ENCODE measurements around the gene SGK2. TPM values are rescaled to one million over a fixed set of nuclear protein-coding genes. Genes with fewer than 3 reads are reported as not detected.

Gene SGK2
- total RNA-seq, 1 experiment from 2014 or later = not detected

DNA sequence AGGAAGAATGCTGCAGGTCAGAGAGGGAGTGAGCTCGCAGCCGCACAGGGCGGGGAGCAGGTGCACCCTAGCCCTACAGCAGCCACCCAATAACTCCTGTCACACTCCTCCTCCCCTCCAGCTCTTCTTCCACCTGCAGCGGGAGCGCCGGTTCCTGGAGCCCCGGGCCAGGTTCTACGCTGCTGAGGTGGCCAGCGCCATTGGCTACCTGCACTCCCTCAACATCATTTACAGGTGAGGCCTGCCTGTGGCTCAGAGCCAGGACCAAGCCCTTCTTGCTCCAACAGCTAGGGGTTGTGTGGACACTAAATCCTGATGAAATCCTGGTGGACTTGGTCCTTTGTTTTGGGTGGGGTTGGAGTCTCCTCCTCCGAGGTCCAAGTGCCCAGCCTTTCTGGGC, 11.7 kb downstream of the SGK2 start:
- no peak overlapping the region for H3T11ph ChIP-seq (ENCODE audit: low read length)
- H3K79me1 ChIP-seq (ENCODE audit: insufficient read depth, low read depth, low read length, poor library complexity, severe bottlenecking) = no peaks in the 10 kb centered on the region
- H2AFZ ChIP-seq (ENCODE audit: low read length) = no peak overlapping the region
- Mint-ChIP-seq H3K36me3 (ENCODE audit: insufficient read depth in 1 of 3, low read depth in 3 of 3) (no peaks in the 10 kb centered on the region), H3K27me3 (ENCODE audit: low read depth) (no peaks in the 10 kb centered on the region), H3K27ac (no peak overlapping the region; a peak in 1 of 7 replicates), H3K4me1 (peaks cover 3% of the 10 kb centered on the region in 2 experiments; a peak in 3 of 4 replicates), H3K9me3 (no peaks in the 10 kb centered on the region), H3K4me3 (no peak overlapping the region)
- no peak overlapping the region for H4K8ac ChIP-seq (replicated peaks; ENCODE audit: insufficient read length, low read depth, low read length)
- no peaks in the 10 kb centered on the region for H4K20me1 ChIP-seq (ENCODE audit: control insufficient read depth, insufficient read depth, insufficient read length)
- no peak overlapping the region for H3K4ac ChIP-seq (ENCODE audit: low read depth, low read length)
- no CpG with 5 or more reads among the region's 10 CpGs for WGBS (ENCODE audit: extremely low coverage, insufficient read length, low lambda C conversion rate)
- H3K27me3 ChIP-seq (ENCODE audit: insufficient read depth, low read length) = no peaks in the 10 kb centered on the region
- no peak overlapping the region for H3K18ac ChIP-seq (ENCODE audit: insufficient read length, low read depth, low read length)
- H2BK5ac ChIP-seq (ENCODE audit: insufficient read length, low read length) = no peak overlapping the region
- no peaks in the 10 kb centered on the region for H3K79me2 ChIP-seq (ENCODE audit: insufficient read depth, low read length)
- no peak overlapping the region; the same call in 1 of the 2 replicates for H3K14ac ChIP-seq (ENCODE audit: insufficient read depth, low read length)
- no peak overlapping the region for H2BK120ac ChIP-seq (ENCODE audit: low read depth, low read length, poor library complexity, severe bottlenecking)
- no peak overlapping the region for H2AK5ac ChIP-seq (ENCODE audit: insufficient read length, low read length)
- H4K91ac ChIP-seq (ENCODE audit: insufficient read length, low read depth, low read length) = no peak overlapping the region
- no peaks in the 10 kb centered on the region for H3K4me1 ChIP-seq (ENCODE audit: insufficient read depth, low read length)
- no peak overlapping the region for H2BK15ac ChIP-seq (ENCODE audit: low read depth, low read length)
- no peak overlapping the region for H3K56ac ChIP-seq (ENCODE audit: insufficient read length, low read depth, low read length)
- H3K9me3 ChIP-seq (ENCODE audit: control insufficient read depth, low read depth, low read length) = no peaks in the 10 kb centered on the region
- no peak for DNase-seq
- no peak overlapping the region for H3K4me2 ChIP-seq (ENCODE audit: insufficient read depth, insufficient read length, low read length)
- no peaks in the 10 kb centered on the region for H3K23me2 ChIP-seq (ENCODE audit: insufficient read length, low read depth, low read length, poor library complexity, severe bottlenecking)
- H4K5ac ChIP-seq (ENCODE audit: insufficient read length, low read depth, low read length) = no peak overlapping the region
- no peak overlapping the region for H2BK12ac ChIP-seq (ENCODE audit: insufficient read length, low read depth, low read length)
- no peak overlapping the region for H3K23ac ChIP-seq (ENCODE audit: insufficient read length, low read depth, low read length)
- no peak overlapping the region for H3K9ac ChIP-seq (ENCODE audit: extremely low read depth, insufficient read length, low read length)
- TF ChIP-seq, protein P1, sequence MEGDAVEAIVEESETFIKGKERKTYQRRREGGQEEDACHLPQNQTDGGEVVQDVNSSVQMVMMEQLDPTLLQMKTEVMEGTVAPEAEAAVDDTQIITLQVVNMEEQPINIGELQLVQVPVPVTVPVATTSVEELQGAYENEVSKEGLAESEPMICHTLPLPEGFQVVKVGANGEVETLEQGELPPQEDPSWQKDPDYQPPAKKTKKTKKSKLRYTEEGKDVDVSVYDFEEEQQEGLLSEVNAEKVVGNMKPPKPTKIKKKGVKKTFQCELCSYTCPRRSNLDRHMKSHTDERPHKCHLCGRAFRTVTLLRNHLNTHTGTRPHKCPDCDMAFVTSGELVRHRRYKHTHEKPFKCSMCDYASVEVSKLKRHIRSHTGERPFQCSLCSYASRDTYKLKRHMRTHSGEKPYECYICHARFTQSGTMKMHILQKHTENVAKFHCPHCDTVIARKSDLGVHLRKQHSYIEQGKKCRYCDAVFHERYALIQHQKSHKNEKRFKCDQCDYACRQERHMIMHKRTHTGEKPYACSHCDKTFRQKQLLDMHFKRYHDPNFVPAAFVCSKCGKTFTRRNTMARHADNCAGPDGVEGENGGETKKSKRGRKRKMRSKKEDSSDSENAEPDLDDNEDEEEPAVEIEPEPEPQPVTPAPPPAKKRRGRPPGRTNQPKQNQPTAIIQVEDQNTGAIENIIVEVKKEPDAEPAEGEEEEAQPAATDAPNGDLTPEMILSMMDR (conservative IDR thresholded peaks at IDR 0.05) = no peak
- no peak overlapping the region for H2BK20ac ChIP-seq (ENCODE audit: low read depth, low read length, poor library complexity, severe bottlenecking)
- no peak overlapping the region for H3K27ac ChIP-seq (ENCODE audit: insufficient read length, low read depth, low read length)
